Choroid plexus epithelial cell (primary cell): Measurements from ENCODE around the gene MRTFA.
A peak's percentile ranks its signal among the peaks of the same experiment; 100 is the strongest.
"Not testable (repeated sequence)": the region's sequence is repeated elsewhere in the genome, so short reads cannot be mapped to it uniquely, and the experiment has no call there.

Experiments used
- DNase-seq: peaks from one replicate; pipeline ENCODE4 v3.0.0-alpha.2; 2010; ENCODE audit warnings: low read depth
- H3K4me3 ChIP-seq: 2 replicates; pipeline ENCODE4 v1.5.1; 2011; ENCODE audit warnings: low read depth, mild to moderate bottlenecking, control low read depth, low read length, moderate library complexity
- CTCF ChIP-seq: conservative IDR thresholded peaks from 2 replicates; pipeline ENCODE4 v1.5.1; 2011; ENCODE audit warnings: low read depth, mild to moderate bottlenecking, control low read depth, inconsistent platforms, low read length, moderate library complexity

Gene MRTFA

GRCh38 chr22:40585310-40585751, 51.2 kb downstream of the MRTFA start:
- TF ChIP-seq CTCF, result no peak
- no peak for DNase-seq
- H3K4me3 ChIP-seq, result no peak overlapping the region

DNA sequence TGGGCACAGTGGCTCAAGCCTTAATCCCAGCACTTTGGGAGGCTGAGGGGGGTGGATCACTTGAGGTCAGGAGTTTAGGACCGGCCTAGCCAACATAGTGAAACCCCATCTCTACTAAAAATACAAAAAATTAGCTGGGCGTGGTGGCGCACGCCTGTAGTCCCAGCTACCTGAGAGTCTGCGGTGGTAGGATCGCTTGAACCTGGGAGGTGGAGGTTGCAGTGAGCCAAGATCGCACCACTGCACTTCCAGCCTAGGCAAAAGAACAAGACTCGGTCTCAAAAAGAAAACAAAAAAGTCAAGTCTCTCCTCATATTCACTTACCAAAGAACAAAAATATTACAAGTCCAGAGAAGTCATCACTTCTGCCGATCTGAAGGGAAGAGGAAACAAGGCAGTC, 51.8 kb downstream of the MRTFA start:
- not testable (repeated sequence) for DNase-seq

GRCh38 chr22:40583053-40583741, 53.3 kb downstream of the MRTFA start:
- no peak overlapping the region for H3K4me3 ChIP-seq
- TF ChIP-seq CTCF, result no peak
- DNase-seq, result no peak

More for the DNA sequence above, 51.8 kb downstream of the MRTFA start:
- not testable (repeated sequence) for H3K4me3 ChIP-seq

DNA sequence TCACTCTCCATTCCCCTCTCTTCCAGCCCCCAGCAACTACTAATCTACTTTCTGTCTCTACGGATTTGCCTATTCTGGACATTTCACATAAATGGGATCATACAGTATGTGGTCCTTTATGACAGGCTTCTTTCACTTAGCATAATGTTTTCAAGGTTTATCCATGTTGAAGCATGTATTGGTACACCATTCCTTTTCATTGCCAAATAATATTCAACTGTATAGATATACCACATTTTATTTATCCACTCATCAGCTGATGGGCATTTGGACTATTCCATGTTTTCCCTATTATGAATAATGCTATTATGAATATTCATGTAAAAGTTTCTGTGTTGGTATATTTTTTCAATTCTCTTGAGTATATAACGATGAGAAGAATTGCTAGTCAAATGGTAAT, 54.5 kb downstream of the MRTFA start:
- no peak overlapping the region for H3K4me3 ChIP-seq
- DNase-seq, result no peak
- no peak for TF ChIP-seq CTCF

DNA sequence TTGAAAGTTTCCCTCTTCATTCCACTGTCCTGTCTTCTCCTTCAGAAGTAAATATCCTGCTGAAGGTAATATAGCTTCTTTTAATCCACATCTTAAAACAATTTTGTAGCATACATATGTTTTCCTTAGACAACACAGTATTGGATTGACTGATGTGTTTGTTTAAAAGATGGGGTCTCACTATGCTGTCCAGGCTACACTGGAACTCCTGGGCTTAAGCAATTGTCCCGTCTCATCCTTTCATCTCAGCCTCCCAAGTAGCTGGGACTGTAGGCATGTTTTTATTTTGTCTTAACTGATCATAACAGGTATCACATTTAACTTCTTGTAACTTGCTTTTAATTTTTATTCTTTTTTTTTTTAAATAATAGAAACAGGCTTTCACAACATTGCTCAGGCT, 55.9 kb downstream of the MRTFA start:
- DNase-seq, result no peak
- TF ChIP-seq CTCF, result no peak
- no peak overlapping the region for H3K4me3 ChIP-seq

GRCh38 chr22:40578171-40578570, 58.3 kb downstream of the MRTFA start:
- no peak for DNase-seq
- TF ChIP-seq CTCF, result no peak
- H3K4me3 ChIP-seq, result no peak overlapping the region

- no peak for TF ChIP-seq CTCF
- DNase-seq, result peak; percentile 20
- H3K4me3 ChIP-seq, result no peak overlapping the region
Measured at GRCh38 chr22:40572976-40573375, 63.5 kb downstream of the MRTFA start.
